Mammary epithelial cell (primary cell): Measurements from ENCODE around the gene PNN.

ENCODE experiments used
- CTCF ChIP-seq, 2 donors: IDR thresholded peaks in 1 of 2; conservative IDR thresholded peaks in 1 of 2; 2 replicates each; pipeline ENCODE4 v1.5.1; 2011 to 2012; ENCODE audit warnings: inconsistent platforms in 2 of 2, low read length in 2 of 2, mild to moderate bottlenecking in 2 of 2, control low read depth in 1 of 2, low read depth in 1 of 2; ENCODE audit not compliant: insufficient read depth in 1 of 2; ENCODE audit errors: extremely low read depth in 1 of 2
- EZH2 ChIP-seq: IDR thresholded peaks from 2 replicates; pipeline ENCODE4 v1.6.1; 2012; ENCODE audit warnings: low read length, inconsistent platforms, borderline replicate concordance

GRCh38 chr14:39180553-39180952, 5.5 kb downstream of the PNN start:
- TF ChIP-seq CTCF (conservative IDR thresholded peaks at IDR 0.05 in 1 of 2, IDR thresholded peaks at IDR 0.05 in 1 of 2; ENCODE audit: extremely low read depth in 1 of 2, insufficient read depth in 1 of 2, low read depth in 1 of 2, low read length in 2 of 2) (no peak), EZH2 (no peak)
